Subcutaneous adipose tissue (tissue), 4 donors: ENCODE data around the gene AIFM2. TPM values are rescaled to one million over a fixed set of nuclear protein-coding genes. Genes with fewer than 3 reads are reported as not detected.

ENCODE experiments used
- CTCF ChIP-seq: fragments of 450-650 bp; IDR thresholded peaks from one replicate; pipeline ENCODE4 v1.5.1; 2016; ENCODE audit warnings: low read depth, mild to moderate bottlenecking, control low read depth, antibody characterized with exemption, moderate library complexity
- total RNA-seq, 4 donors: library from RNA; depleted of rRNA; stranded (reverse); fragments of >200 nt; gene quantifications; one replicate each; pipeline ENCODE4 v1.1.0, GENCODE V29; 2016

The AIFM2 gene
- total RNA-seq, 4 donors from 2014 or later, result 46.2 to 97.2 (median 50.1) TPM

- TF ChIP-seq CTCF, result no peak
Observed at GRCh38 chr10:70070834-70071233, 61.8 kb downstream of the AIFM2 start.

- TF ChIP-seq CTCF, result no peak
Observed at GRCh38 chr10:70069346-70069745, 63.3 kb downstream of the AIFM2 start.

- TF ChIP-seq CTCF, result no peak
Observed at GRCh38 chr10:70068925-70069324, 63.7 kb downstream of the AIFM2 start.

- TF ChIP-seq CTCF, result no peak
Observed at GRCh38 chr10:70067586-70067985, 65.0 kb downstream of the AIFM2 start.

GRCh38 chr10:70066190-70066589 lies 66.4 kb downstream of the AIFM2 start:
- no peak for TF ChIP-seq CTCF

GRCh38 chr10:70064486-70064885 lies 68.1 kb downstream of the AIFM2 start:
- TF ChIP-seq CTCF, result no peak

- no peak for TF ChIP-seq CTCF
Observed at GRCh38 chr10:70063418-70064098, 69.1 kb downstream of the AIFM2 start.

Other genes starting within 250 kb of the AIFM2 start
- 1 to 10 TPM in 3 of 4 donors, under 1 TPM in 1; 0.57 to 3.1 (median 2.4) TPM for gene MACROH2A2, start 80.0 kb downstream of the AIFM2 start, total RNA-seq
- 10 to 100 TPM in 3 of 4 donors, 1 to 10 TPM in 1; 6.7 to 21.9 (median 13.2) TPM for gene TYSND1, start 13.9 kb upstream of the AIFM2 start, total RNA-seq
- 100 to 1,000 TPM; 102 to 227 (median 105) TPM for gene SAR1A, start 37.7 kb upstream of the AIFM2 start, total RNA-seq
- 100 to 1,000 TPM; 111 to 437 (median 133) TPM for gene PPA1, start 100.6 kb upstream of the AIFM2 start, total RNA-seq
- gene NPFFR1, start 151.2 kb upstream of the AIFM2 start, total RNA-seq, result not detected
- 1 to 10 TPM; 2.3 to 5.8 (median 3.5) TPM for gene LRRC20, start 249.8 kb upstream of the AIFM2 start, total RNA-seq